ENCODE measurements around the gene SRC.

SRC gene

DNA sequence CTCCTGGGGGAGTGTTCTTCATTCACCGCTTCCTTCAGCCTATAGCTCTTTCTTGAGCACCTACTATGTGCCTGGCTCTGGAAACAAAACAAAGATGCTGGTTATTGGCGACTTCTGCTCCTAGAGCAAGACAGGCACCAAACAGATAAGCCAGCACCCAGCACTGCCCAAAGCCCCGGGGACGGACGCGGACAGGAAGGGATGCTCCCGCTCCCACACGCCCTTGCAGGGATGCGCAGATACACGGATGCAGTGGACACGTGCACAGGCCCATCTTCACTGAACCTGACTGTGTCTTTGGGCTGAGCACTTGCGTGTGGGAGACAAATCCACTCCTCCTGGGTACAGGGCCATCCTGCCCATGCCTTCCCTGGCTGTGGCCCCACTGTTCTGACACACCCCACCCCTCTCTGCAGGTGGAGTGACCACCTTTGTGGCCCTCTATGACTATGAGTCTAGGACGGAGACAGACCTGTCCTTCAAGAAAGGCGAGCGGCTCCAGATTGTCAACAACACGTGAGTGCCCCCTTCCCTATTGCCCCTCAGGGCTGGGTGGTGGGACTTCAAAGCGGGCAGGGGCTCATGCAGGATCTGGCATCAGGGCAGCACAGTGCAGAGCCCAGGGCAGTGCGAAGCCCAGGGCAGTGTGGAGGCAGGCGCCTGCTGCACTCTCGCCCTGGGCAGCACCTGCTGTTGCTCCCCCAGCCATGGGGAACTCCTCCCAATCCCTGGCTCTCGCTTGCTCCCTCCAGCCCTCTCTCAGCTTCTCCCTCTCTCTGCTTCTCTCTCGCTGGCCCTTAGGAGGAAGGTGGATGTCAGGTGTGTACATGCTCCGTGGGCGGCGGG is 39.9 kb downstream of the SRC start:
- no peak for TF ChIP-seq CTCF (IDR thresholded peaks at IDR 0.05; ENCODE audit: insufficient read depth, low read length, missing control alignments)
- no peak overlapping the region for H3K4me3 ChIP-seq (ENCODE audit: low read depth, low read length)
- DNase-seq (ENCODE audit: low read depth, low spot score) = no peak
- ChIA-PET POLR2A (no interaction called here), CTCF (interaction anchor here (0.6 to 16.2 kb wide), 32 partner anchors 8 to 207 kb away, joined by 3 to 326 read pairs (median 4); partner anchors contain the start of genes BLCAP, MANBAL and RPN2)

DNA sequence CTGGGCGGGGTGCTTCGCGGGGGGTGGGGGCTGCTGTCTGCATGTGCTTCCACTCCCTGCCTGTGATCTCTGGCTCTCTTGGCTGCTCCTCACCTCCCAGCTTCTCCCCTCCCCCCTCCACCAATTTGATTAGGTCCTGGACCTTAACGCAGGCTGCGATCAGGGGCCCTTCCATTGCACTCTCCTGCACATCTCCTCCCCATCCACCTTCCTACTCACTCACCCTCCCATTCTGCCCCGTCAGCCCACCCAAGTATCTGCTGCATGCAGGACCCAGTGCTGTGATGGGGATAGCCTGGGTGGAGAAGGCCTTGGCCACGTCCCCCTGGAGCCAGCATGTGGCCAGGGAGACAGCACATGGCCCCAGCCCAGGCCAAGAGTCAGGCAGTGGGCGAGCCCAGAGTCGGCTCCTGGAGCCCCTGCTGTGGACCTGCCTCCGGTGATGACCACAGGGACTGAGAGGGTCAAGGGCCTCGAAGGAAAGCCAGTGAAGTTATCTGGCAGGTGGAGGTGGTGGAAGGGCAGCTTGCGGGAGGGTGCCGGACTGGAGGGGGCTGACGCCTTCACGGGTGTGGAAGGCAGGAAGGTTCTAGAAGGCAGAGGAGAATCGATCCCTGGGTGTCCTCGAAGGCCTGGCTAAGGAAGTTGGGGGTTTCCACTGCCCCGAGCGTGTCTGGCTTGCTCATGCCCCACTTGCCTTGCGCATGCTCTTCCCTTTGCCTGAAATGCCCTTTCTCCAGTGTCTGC is 40.7 kb downstream of the SRC start:
- TF ChIP-seq CTCF (IDR thresholded peaks at IDR 0.05; ENCODE audit: insufficient read depth, low read length, missing control alignments) = no peak
- no peak overlapping the region for H3K4me3 ChIP-seq (ENCODE audit: low read depth, low read length)
- no peak for DNase-seq (ENCODE audit: low read depth, low spot score)
- CTCF ChIA-PET = interaction anchor here (0.8 to 16.2 kb wide), 4 partner anchors 9 to 117 kb away, joined by 3 to 326 read pairs (median 6); partner anchors contain the start of gene MANBAL
- POLR2A ChIA-PET = no interaction called here

DNA sequence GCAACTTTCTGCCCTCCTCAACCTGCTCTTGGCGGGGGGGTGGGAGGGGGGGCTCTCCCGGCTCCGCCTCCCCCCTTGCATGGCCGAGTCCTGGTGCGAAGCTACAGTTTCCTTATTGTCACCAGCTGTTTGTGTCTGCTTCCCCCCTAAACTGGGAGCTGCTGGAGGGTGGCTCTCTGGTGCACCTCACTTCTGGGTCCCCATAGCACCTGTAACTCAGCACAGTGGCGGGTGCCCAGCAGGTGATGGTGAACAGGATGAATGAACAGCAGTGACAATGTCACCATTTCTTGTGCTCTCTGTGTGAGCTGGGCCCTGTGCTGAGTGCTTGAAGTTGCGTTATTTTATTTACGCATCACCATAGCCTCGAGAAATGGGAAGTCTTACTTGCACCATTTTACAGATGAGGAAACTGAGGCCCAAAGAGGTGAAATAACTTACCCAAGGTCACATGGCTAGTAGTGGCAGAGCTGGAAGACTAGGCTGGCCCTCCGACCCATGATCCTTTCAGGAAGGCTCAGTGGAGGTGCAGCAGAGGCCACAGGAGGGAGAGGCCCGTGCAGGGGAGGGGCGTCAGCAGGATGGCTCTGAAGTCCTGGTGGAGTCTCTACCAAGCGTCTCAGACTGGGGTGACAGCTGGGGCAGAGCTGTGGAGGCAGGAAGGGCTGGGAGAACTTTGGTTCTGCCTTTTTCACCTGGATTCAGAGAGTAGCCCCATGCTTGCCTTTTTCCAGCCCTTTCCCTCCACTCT is 41.8 kb downstream of the SRC start:
- POLR2A ChIA-PET = no interaction called here
- CTCF ChIA-PET = interaction anchor here (0.7 to 16.2 kb wide), 4 partner anchors 8 to 118 kb away, joined by 3 to 326 read pairs (median 5); partner anchors contain the start of gene MANBAL
- TF ChIP-seq CTCF (IDR thresholded peaks at IDR 0.05; ENCODE audit: insufficient read depth, low read length, missing control alignments) = no peak
- no peak for DNase-seq (ENCODE audit: low read depth, low spot score)
- no peak overlapping the region for H3K4me3 ChIP-seq (ENCODE audit: low read depth, low read length)

- no peak overlapping the region for H3K4me3 ChIP-seq (ENCODE audit: low read depth, low read length)
- no peak for DNase-seq (ENCODE audit: low read depth, low spot score)
- ChIA-PET CTCF (interaction anchor here (0.8 to 16.2 kb wide), 3 partner anchors 11 to 119 kb away, joined by 3 to 326 read pairs (median 7); partner anchors contain the start of gene MANBAL), POLR2A (no interaction called here)
- no peak for TF ChIP-seq CTCF (IDR thresholded peaks at IDR 0.05; ENCODE audit: insufficient read depth, low read length, missing control alignments)
Observed at GRCh38 chr20:37388831-37389230, 42.9 kb downstream of the SRC start.

- CTCF ChIA-PET = interaction anchor here (0.8 to 16.2 kb wide), 3 partner anchors 11 to 107 kb away, joined by 3 to 326 read pairs (median 5); partner anchors contain the start of gene MANBAL
- no peak for TF ChIP-seq CTCF (IDR thresholded peaks at IDR 0.05; ENCODE audit: insufficient read depth, low read length, missing control alignments)
- POLR2A ChIA-PET = no interaction called here
- no peak for DNase-seq (ENCODE audit: low read depth, low spot score)
- no peak overlapping the region for H3K4me3 ChIP-seq (ENCODE audit: low read depth, low read length)
Observed at GRCh38 chr20:37389241-37389747, 43.4 kb downstream of the SRC start.

All from AG04449 (cell line).